GM21786 (cell line): ENCODE data around the gene ADGRD1.

Experiments used
- ATAC-seq: cut with Tn5 transposase; IDR thresholded peaks from one replicate; pipeline ENCODE4 v1.9.1; 2021; ENCODE audit not compliant: unreplicated experiment

ADGRD1 gene

GRCh38 chr12:131130311-131130911 is 176.7 kb downstream of the ADGRD1 start:
- no peak for ATAC-seq

- ATAC-seq: no peak
Observed at GRCh38 chr12:131131077-131131807, 177.5 kb downstream of the ADGRD1 start.

- no peak for ATAC-seq
Observed at GRCh38 chr12:131131808-131132117, 178.1 kb downstream of the ADGRD1 start.

- peak; percentile 65 for ATAC-seq
Observed at GRCh38 chr12:131132118-131132892, 178.6 kb downstream of the ADGRD1 start.

- ATAC-seq: no peak
Observed at GRCh38 chr12:131133015-131133905, 179.6 kb downstream of the ADGRD1 start.

- no peak for ATAC-seq
Observed at GRCh38 chr12:131133994-131134393, 180.3 kb downstream of the ADGRD1 start.

- ATAC-seq: no peak
Observed at GRCh38 chr12:131134523-131135310, 181.0 kb downstream of the ADGRD1 start.

- no peak for ATAC-seq
Observed at GRCh38 chr12:131135311-131135785, 181.6 kb downstream of the ADGRD1 start.

GRCh38 chr12:131135786-131136538 is 182.3 kb downstream of the ADGRD1 start:
- no peak for ATAC-seq

- ATAC-seq: no peak
Observed at GRCh38 chr12:131136539-131136872, 182.8 kb downstream of the ADGRD1 start.

- ATAC-seq: no peak
Observed at GRCh38 chr12:131137009-131137835, 183.5 kb downstream of the ADGRD1 start.

GRCh38 chr12:131137836-131138637 is 184.3 kb downstream of the ADGRD1 start:
- no peak for ATAC-seq

GRCh38 chr12:131138638-131139362 is 185.1 kb downstream of the ADGRD1 start:
- ATAC-seq: no peak

GRCh38 chr12:131139363-131140068 is 185.8 kb downstream of the ADGRD1 start:
- ATAC-seq: no peak

GRCh38 chr12:131140069-131140435 is 186.3 kb downstream of the ADGRD1 start:
- ATAC-seq: no peak

GRCh38 chr12:131140697-131141096 is 187.0 kb downstream of the ADGRD1 start:
- no peak for ATAC-seq

GRCh38 chr12:131141514-131141913 is 187.8 kb downstream of the ADGRD1 start:
- ATAC-seq: no peak
